ENCODE results near the gene SH3D21. TPM values are rescaled to one million over a fixed set of nuclear protein-coding genes. Genes with fewer than 3 reads are reported as not detected.

The SH3D21 gene
- total RNA-seq, 1 donor from 2014 or later: 3.0 TPM

DNA sequence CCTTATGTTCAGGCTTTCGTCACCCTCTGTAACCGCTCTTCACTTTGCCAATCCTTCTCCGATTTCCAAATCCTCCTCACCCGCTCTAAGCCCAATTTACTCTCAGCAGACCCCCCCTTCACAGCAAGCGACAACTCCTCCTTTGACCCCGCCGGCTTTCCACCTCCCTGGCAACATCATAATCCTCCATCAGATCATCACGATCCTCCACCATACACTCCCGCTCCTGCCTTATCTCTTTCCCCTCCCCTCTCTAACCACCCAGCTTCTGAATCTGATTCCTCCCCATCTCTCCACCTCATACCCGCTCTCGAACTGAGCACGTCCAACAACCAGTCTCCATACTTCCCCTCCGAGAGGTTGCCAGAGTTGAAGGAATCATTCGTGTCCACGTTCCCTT is 24.8 kb downstream of the SH3D21 start:
- no peak for DNase-seq

DNA sequence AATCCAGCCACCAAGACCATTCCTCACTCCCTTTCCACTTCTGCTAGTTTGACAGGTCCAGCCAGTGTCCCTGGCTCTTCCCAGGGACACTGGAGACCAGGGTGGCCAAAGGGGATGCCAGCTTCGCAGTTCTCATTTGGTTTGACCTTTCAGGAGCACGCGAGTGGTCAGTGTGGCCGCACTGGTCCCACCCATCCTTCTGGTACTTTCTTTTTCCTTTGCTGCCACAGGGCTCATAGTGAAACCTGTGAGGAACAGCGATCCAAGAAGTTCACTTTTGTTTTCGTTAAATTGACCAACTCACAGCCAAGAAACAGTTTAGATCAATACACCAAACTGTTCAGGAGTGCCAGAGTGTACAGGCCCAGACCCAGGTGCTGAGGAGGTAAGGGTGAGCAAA is 31.7 kb downstream of the SH3D21 start:
- no peak for DNase-seq

DNA sequence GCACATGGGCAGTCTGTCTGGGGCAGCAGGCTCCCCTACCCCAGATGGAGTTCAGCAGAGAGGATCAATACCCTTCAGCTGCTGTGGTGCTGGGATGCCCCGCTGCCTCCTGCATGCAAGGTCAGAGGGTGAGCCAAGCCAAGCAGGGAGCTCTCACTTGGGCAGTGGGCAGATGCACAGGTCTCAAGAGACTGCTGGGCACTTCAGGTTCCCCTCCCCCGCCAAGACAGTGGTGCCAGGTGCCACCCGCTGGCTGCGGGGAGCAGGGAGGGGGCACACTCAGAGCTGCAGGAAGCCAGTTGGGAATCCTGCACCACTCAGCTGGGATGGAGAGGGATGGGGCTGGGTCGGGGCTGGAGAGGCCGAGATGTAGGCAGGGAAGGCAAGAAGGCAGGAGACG is 33.0 kb downstream of the SH3D21 start:
- DNase-seq: no peak

DNA sequence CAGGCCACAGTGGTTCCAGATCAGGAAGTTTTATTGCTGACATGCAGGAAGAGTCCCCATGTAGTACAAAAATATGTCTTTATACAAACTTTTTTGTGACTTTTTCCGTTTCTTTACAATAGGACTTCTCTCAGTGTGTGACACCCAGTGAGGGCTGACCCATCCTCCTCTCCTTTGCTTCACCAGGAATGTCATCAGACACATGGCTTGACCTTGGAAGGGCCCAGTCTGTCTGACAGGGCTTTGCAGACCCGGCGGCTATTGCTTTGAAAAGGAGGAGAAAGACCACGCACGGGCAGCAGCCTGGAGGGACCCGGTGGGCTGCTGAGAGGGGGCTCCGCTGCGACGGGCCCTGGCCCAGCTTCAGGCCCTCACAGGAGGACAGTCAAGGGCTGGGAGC is 33.4 kb downstream of the SH3D21 start:
- DNase-seq: no peak

DNA sequence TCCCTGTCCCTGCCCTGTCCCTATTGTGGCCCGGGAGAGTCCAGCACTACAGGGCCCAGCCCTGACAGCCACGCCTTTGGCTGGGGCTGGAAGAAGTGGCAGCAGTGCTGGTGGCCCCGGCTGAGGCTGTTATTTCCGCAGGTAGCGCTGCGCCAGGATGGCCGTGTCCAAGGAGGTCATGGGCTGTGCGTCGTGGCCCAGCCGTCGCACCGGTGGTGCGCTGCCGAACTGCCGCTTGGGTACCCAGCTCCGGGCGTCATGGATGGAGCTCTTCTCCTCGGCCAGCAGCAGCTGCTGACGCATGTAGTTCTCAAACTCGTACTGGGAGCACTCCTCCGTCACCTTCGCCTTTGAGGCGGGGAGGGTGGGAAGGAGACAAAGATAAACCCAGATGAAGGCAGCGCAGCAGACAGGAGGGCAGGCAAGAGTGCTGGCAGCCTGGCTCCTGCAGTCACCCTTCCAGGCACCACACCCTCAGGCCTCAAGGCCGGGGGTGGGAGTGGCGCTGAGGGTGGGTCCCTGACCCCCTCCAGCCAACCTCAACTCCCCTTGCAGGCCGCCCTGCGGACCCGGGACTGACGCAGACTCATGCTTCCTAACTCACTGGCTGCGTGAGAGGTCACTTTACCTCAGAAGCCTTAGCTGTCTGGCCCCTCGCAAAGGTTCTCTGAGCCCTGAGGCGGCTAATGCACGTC is 35.6 kb downstream of the SH3D21 start:
- no peak for DNase-seq

DNA sequence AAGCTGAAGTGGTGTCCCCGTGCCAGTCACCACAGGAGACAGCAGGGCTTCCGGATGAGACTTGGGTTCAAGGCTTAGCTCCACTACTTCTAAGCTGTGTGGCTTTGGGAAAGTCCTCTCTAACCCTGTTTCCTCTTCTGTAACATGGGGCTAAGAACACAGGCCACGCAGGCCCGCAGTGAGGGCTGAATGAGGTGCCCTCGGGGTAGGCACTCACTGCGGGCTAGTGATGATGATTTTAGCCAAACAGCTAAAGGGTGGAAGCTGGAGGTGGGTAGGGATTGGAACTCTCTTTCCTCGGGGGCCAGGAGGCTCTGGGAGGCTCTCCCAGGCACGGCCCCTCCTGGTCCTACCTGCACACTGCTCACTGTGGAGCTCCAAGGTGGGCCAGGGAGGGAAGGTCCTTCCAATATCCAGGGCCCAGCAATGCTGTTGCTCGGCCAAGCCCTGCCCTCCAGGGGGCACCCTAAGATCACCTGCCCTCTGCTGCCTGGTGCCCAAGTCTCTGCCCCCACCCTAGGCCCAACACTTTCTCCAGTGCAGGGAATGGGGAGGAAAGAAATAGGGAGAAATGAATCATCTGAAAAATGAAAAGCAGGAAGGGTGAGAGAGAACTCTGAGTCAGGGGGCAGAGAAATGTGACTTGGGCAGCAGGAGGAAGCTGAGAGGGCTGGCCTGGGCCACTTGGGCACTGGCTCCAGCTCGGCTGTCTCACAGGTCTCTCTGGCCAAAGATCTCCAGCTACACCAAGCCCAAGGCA is 36.4 kb downstream of the SH3D21 start:
- no peak for DNase-seq

DNA sequence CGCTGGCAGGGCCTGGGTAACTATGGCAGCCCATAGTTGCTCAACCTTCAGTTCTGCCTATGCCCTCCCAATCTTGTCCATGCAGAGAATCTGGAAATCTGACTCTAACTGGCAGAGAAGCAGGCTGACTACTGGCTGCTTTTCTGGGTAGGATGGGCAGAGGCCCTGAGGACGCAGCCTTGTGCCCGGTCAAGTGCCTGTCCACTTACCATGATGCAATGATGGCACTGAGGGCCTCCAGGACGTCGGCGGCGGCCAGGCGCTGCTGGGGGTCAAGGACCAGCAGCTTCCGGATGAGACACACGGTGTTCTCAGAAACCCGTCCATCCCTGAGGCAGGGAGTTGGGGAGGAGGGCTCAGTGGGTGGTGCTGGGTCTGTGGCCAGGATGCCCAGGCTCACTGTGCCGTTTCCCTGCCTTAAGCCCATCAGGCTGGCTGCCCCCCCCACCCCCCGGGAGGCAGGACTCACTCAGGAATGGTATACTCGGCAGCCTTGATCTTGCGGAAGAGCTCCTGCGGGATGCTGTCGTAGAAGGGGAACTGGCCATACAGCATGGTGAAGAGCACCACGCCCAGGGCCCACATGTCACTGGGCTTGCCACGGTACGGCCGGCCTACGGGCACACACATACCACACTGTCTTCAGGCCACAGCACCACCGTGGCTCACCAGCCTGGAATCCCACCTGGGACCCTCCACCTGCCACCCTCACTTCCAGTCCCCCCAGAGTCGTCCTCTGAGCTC is 37.7 kb downstream of the SH3D21 start:
- DNase-seq: no peak

DNA sequence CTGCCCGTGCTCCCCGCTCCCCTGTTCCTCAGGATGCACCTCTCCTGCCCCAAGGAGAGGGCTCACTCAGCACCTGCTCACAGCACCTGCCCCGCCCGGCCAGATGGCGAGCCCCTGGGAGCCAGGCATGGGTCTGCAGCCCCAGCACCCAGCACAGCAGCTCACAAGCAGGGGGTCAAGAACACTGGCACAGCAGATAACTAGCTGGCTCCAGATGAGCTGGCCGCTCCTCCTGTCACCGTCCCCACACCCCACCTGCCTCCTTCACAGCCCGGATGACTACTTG is 38.2 kb downstream of the SH3D21 start:
- DNase-seq: no peak

DNA sequence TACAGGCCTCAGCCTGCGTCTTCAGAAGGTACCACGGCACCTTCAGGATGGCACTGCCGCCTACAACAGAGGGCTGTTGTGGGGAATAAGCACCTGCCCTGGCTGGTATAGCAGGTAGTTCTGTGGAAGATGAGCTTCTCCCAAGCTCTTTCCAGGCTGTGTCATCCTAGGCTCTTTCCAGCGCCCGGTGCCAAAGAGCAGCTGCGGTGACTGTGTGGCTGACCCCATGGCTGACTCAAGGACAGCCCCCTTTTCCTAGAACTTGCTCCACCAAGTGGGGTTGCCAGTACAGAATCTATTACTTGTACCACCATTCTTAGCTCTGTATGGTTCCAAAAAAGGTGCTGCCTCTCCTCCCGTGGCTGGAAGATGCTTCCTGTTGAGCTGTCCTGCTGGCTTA is 39.2 kb downstream of the SH3D21 start:
- DNase-seq: no peak

DNA sequence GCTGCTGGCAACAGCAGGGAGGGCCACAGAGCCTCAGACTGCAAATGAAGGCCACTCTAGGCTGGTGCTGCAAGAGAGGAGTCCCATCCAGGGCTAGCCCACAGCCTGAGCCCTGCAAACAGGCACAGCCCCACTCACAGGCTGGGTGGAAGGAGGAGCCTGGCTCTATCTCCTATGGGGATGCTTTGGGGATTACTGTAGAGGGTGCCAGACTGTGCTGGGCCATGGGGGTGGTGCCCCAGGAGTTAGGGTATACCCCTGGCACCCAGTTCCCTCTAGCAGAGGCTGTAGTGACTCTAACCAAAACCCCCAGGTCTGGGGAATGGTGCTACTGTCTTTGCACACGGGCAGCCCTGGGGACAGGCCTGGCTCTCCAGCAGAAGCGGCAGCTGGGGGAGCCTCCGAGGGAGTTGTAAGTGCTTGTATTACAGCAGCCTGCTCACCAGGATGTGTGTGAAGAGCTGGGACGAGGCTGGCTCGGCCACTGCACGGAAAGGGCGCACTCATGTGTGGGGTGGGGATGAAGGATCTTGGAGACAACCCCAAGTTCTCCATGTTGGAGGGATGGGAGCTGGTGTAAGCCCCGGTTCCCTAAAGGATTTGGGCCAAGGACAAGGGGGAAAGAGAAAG is 40.7 kb downstream of the SH3D21 start:
- no peak for DNase-seq

DNA sequence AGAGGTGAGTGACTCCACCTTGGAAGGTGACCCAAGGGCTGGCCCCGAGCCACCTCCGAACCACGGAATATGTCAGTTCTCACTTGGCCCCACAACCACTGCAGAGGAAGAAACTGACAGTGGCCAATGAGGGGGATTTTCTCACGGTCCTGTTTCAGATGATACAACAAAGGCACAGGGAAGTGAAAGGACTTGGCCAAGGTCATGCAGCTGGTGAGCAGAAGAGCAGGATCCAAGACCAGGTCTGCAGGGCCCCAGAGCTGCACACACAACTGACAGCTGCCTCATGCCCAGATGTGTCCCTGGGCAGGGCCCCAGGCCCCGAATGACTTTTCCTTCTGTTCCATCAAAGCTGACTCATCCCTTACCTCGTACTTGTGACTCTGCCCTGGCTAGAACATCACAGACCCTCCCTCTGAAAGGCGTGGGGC is 43.1 kb downstream of the SH3D21 start:
- DNase-seq: no peak

DNA sequence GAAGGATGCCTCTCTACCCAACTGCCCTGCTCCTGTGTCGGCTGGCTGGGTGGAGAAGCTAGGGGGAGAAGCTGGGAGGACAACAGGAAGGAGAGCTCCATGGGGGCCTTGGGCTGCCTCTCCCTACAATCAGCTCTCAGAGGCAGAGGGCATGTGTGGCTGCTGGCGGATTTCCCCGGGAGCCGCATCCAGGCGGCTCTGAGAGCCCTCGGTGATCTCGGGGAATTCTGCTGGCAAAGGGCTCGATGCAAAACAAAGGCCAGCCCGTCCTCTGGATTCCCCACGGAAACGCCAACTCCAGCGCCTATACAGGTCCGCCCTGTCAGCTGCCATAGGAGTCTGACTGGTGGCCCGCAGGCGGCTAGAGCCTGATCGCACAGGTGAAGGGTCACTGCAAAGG is 43.7 kb downstream of the SH3D21 start:
- DNase-seq: no peak

DNA sequence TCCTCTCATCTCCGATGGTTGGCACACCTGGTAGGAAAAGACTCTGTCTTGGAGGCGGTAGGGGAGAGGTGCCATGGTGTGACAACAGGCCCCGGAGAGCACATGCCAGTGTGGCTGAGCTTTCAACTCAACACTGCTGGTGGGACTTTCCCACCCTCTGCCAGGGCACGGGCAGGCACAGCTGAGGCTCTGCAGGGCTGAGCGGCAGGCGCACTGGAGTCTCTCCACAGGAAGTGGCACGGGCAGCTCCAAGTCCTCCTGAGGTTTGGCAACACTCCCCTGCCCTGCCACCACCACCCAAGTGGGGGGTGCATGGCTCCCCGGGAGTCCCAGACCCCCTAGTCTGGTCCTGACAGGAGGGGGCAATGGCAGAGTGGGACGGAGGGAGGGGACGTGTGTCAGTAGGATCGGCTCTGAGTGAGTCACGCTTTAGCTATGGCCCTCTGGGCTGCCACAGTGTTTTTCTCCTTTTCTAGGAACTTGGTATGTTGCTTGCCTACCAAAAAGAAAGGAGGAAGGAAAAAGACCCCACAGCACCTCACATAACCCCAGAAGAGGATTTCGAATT is 44.6 kb downstream of the SH3D21 start:
- DNase-seq: no peak

DNA sequence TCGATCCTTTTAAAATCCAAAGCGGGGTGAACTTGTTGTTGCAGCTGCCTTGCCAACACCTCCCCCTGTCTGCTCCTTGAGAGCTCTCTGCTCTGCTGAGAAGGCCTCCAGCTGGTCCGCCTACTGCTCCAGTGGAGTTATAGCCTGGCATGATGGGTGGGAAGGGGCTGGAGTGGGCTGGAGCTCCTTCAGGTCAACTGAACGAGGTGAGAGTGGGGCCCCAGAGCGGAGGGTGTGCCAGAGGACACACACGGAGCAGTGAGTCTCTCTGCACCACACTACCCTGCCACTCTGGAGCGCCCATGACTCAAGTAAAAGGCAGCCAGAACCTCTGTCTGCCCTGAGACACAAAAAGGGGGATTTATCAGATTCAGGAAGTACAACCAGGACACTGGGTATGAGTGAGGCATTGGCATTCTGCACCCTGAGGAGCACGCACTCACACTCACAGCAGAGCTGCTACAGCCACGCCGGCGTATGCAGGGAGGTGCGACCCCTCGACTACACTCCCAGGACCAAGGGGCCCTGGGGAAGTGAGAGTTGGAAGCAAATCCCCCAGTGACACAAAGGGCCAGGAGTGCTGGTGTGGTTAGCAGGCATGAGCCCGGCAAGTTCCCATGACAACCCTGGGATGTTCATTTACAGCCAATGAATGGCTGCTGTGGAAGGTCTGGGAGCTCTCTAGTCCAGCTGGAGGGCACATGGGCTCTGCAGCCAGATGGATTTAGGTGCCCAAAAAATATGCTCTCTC is 45.2 kb downstream of the SH3D21 start:
- DNase-seq: no peak

DNA sequence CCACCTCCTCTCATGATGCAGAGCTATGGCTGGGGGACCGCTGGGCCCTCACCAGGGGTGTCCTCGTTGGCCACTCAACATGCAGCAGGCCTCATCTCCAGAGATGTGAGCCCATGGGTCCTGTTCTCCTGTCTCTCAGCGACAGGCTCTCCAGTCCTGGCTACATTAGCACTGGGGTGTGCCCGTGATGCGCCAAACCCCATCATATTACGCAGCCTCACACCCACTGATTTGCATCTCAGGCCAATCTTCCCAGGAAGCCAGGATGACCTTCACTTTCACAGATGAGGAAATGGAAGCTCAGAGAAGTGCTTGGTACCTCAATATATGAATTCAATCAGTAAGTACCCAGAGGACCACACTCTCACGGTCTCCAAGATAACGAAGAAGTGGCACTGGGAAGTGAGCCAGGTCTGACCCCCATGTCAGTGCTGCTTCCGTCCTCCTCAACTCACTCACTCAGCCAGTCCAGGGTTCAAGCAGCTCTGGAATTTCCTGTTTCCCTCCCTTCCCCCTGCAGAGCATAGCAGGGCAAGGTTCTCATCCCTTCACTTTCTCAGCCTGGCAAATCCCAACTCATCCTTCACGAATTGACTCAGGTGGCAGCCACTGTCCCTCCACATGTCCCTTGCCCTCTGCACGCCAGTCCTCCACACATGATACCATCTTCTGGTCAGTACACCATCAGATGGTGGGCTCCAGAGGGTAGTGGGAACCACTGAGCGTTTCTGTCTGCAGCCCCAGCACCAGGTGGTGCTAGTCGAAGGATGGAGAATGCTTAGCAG is 46.1 kb downstream of the SH3D21 start:
- DNase-seq: no peak

DNA sequence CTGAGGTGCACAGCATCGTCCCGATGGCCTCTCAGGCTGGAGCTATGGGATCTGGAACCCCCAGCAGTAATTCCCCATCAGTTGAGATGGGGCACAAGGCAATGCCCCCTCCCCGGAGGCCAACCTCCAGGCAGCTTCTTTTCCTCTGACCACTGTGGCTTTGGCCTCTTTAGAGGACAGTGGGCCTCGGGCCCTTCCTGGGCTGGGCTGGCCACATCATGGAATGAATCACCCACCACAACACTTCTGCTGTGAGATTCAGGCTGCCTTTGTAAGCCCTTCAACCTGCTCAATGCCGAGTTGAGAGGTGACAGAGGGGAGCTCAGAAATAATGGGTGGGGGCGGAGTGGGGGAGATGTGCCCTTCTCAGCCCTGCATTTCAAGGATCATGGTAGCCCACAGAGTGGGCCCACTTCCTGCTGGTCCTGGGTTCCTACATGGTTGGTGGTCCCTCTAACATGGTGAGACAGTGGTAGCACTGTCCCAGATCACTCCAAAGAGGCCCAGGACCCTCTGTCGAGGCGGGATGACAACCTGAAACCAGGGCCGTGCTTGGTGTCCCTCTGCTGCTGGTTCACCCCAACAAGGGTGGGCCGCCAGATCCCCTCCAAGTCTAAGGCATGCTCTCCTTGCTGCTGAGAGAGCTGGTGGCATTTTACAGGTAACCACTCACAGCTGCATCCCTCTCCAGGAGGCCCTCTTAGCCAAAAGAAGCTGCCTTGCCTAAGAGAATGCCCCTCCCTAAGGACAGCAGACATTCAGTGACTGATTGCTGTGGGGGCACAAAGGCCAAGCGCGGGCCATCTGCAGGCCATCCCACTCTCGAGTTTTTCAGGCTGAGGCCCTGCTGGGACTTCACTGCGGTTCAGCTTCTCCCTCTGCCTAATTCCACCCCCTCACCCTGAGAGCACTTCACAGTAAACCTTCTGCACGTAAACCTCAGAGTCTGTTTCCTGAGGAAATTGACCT is 47.0 kb downstream of the SH3D21 start:
- DNase-seq: no peak

DNA sequence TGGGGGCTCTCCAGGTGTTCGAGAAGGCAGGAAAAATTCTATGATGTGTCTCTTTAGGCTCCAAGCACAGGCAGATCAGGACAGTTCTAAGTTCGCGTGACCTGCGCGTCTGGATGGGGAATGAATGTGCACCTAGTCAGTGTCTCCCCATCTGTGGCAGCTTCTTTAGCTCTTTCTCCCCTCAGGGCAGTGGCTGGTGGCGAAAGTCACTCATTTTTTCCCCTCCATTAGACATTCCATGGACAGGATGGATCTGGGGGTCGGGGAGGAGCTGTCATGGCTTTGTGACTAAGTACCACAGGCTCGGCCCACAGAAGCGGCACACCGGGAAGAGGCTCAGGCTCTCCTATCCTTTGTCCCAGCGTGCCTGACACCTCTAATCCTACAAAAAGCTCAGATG is 48.3 kb downstream of the SH3D21 start:
- no peak for DNase-seq

DNA sequence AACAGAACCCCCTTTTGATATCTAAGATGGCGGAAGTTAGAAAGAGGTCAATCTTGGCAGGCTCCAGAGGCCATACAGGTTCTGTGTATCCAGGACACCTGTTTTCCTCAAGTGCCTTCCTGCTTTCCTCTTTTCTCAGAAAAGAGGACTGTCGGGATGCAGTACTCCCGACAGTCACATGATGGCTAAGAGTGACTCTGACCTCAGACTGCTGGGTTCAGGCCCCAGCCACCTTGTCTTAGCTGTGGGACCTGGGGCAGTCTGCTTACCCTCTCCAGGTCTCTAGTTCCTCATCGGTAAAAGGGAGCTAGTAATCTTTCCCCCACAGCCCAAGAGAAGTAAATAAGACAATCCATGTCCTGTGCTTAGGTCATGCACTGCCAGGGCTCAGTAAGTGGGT is 49.6 kb downstream of the SH3D21 start:
- no peak for DNase-seq

DNA sequence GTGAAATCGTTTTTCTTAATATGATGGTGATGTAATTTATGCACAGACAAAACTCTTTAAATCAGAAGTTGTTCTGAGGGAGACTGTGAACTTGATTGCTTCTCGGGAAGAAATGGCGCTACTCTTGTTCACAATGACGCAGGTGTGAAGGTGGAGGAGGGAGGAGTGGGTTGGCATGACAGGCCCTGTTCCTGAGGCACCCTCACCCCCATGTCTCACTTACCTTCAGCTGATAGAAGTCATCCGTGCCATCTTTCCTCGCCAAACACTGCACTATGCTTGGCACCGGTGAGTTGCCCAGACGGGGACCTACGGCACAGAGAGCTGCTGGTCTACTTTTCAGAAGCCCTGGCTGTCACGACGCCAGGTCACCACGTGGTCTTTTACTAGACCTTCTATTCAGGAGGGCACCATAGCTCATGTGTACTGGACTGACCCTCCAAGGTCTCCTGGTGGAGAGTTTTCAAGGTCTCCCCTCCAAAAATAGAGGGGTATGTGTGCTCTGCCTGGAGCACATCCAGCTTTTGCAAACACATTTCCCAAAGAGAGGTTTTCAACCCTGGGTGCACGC is 52.4 kb downstream of the SH3D21 start:
- DNase-seq: no peak

DNA sequence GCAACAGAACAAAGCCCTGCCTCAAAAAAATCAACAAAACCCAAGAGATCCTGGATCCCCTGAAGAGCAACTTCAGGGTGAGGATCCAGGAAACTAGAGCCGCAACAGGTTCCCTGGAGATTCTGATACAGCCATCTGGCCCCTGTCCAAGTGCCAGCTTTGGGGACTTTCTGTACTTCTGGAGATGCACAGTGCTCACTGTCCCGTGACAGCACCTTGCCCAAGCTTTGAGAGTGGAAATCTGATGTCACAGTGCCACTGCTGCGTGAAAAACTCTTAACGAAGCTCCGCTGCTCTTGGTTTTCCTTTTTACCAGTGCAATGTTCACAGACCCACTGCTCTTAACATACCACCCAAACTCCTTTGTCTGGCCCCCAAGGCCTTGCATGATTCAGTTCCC is 53.2 kb downstream of the SH3D21 start:
- DNase-seq: no peak
